DOHH2 (cell line): ENCODE results near the gene KCNC1.

Experiments used
- H3F3A ChIP-seq: fragments of 200-600 bp; sonication (generic), shearing (Covaris generic); 2 replicates; pipeline ENCODE4 v1.6.0; 2016; ENCODE audit warnings: antibody characterized with exemption, mild to moderate bottlenecking; ENCODE audit not compliant: control insufficient read depth, insufficient read depth
- H3K27ac ChIP-seq: fragments of 200-600 bp; sonication (generic); 2 replicates; pipeline ENCODE4 v1.5.1; 2014; ENCODE audit warnings: low read depth, mild to moderate bottlenecking, low read length, moderate library complexity
- H3K27me3 ChIP-seq: fragments of 200-600 bp; sonication (generic); 2 replicates; pipeline ENCODE4 v1.6.1; 2014; ENCODE audit warnings: mild to moderate bottlenecking, low read length, mixed read lengths; ENCODE audit not compliant: control insufficient read depth
- H3K36me3 ChIP-seq: fragments of 200-600 bp; sonication (generic); 2 replicates; pipeline ENCODE4 v1.6.1; 2014; ENCODE audit warnings: mild to moderate bottlenecking, low read length, moderate library complexity, mixed read lengths; ENCODE audit not compliant: control insufficient read depth
- H3K4me1 ChIP-seq: fragments of 200-600 bp; sonication (generic); 2 replicates; pipeline ENCODE4 v1.6.1; 2014; ENCODE audit warnings: mild to moderate bottlenecking, low read length, mixed read lengths; ENCODE audit not compliant: control insufficient read depth
- H3K4me2 ChIP-seq: fragments of 200-600 bp; sonication (generic); 2 replicates; pipeline ENCODE4 v1.6.0; 2014; ENCODE audit warnings: mild to moderate bottlenecking, low read length, moderate library complexity
- H3K4me3 ChIP-seq: fragments of 200-600 bp; sonication (generic); 2 replicates; pipeline ENCODE4 v1.5.1; 2014; ENCODE audit warnings: mild to moderate bottlenecking, low read length, mixed read lengths
- H3K79me2 ChIP-seq: fragments of 200-600 bp; sonication (generic); 2 replicates; pipeline ENCODE4 v1.6.1; 2014; ENCODE audit warnings: mild to moderate bottlenecking, low read length, mixed read lengths; ENCODE audit not compliant: control insufficient read depth
- H3K9me2 ChIP-seq: fragments of 200-600 bp; sonication (generic); replicated peaks from 2 replicates; pipeline ENCODE4 v1.6.1; 2014; ENCODE audit warnings: mild to moderate bottlenecking, low read length, mixed read lengths; ENCODE audit not compliant: control insufficient read depth
- H3K9me3 ChIP-seq: fragments of 200-600 bp; sonication (generic); 2 replicates; pipeline ENCODE4 v1.6.1; 2014; ENCODE audit warnings: antibody characterized with exemption, low read length, mixed read lengths; ENCODE audit not compliant: control insufficient read depth, insufficient read depth
- H4K20me1 ChIP-seq: fragments of 200-600 bp; sonication (generic); 2 replicates; pipeline ENCODE4 v1.6.0; 2014; ENCODE audit warnings: low read depth, mild to moderate bottlenecking, antibody characterized with exemption, low read length, moderate library complexity; ENCODE audit not compliant: control insufficient read depth, insufficient read depth
- CTCF ChIP-seq: fragments of 200-600 bp; sonication (generic); IDR thresholded peaks from one replicate; pipeline ENCODE4 v1.5.1; 2014; ENCODE audit warnings: antibody characterized with exemption, mild to moderate bottlenecking, low read depth, low read length; ENCODE audit not compliant: poor library complexity, severe bottlenecking
- EZH2phosphoT487 ChIP-seq: fragments of 200-600 bp; sonication (generic); IDR thresholded peaks from 2 replicates; pipeline ENCODE4 v1.6.1; 2017; ENCODE audit warnings: borderline replicate concordance, mild to moderate bottlenecking, antibody characterized with exemption, low read length, moderate library complexity, mixed read lengths

The KCNC1 gene

GRCh38 chr11:17786824-17787525 lies 52.4 kb downstream of the KCNC1 start:
- Histone ChIP-seq H3K36me3 (no peaks in the 10 kb centered on the region), H3K4me2 (no peak overlapping the region), H4K20me1 (no peaks in the 10 kb centered on the region), H3K4me3 (no peak overlapping the region), H3K9me3 (no peaks in the 10 kb centered on the region), H3K9me2 (no peaks in the 10 kb centered on the region), H3K79me2 (no peaks in the 10 kb centered on the region), H3K27me3 (no peaks in the 10 kb centered on the region), H3K27ac (no peak overlapping the region), H3K4me1 (no peaks in the 10 kb centered on the region), H3F3A (no peaks in the 10 kb centered on the region)
- TF ChIP-seq EZH2phosphoT487 (no peak), CTCF (no peak)

- H3K4me2 ChIP-seq: no peak overlapping the region
- no peaks in the 10 kb centered on the region for H3K27me3 ChIP-seq
- no peaks in the 10 kb centered on the region for H3K9me2 ChIP-seq
- H3K79me2 ChIP-seq: no peaks in the 10 kb centered on the region
- H3K4me3 ChIP-seq: no peak overlapping the region
- H3K27ac ChIP-seq: no peak overlapping the region
- no peaks in the 10 kb centered on the region for H4K20me1 ChIP-seq
- no peak for TF ChIP-seq CTCF
- no peak for TF ChIP-seq EZH2phosphoT487
- H3F3A ChIP-seq: no peaks in the 10 kb centered on the region
- H3K4me1 ChIP-seq: no peaks in the 10 kb centered on the region
- no peaks in the 10 kb centered on the region for H3K9me3 ChIP-seq
- no peaks in the 10 kb centered on the region for H3K36me3 ChIP-seq
Measured at GRCh38 chr11:17788084-17788483, 53.5 kb downstream of the KCNC1 start.

GRCh38 chr11:17790453-17790852 lies 55.9 kb downstream of the KCNC1 start:
- H3K9me3 ChIP-seq: no peaks in the 10 kb centered on the region
- no peaks in the 10 kb centered on the region for H4K20me1 ChIP-seq
- H3K36me3 ChIP-seq: no peaks in the 10 kb centered on the region
- no peak for TF ChIP-seq CTCF
- TF ChIP-seq EZH2phosphoT487: no peak
- H3K4me1 ChIP-seq: no peaks in the 10 kb centered on the region
- H3K27me3 ChIP-seq: no peaks in the 10 kb centered on the region
- H3F3A ChIP-seq: no peaks in the 10 kb centered on the region
- no peak overlapping the region for H3K27ac ChIP-seq
- H3K79me2 ChIP-seq: no peaks in the 10 kb centered on the region
- H3K9me2 ChIP-seq: no peaks in the 10 kb centered on the region
- no peak overlapping the region for H3K4me2 ChIP-seq
- no peak overlapping the region for H3K4me3 ChIP-seq
